ENCODE measurements around the gene HOXD13. TPM values are rescaled to one million over a fixed set of nuclear protein-coding genes. Genes with fewer than 3 reads are reported as not detected.

HOXD13 gene
- total RNA-seq, 2 experiments from 2014 or later, result not detected

DNA sequence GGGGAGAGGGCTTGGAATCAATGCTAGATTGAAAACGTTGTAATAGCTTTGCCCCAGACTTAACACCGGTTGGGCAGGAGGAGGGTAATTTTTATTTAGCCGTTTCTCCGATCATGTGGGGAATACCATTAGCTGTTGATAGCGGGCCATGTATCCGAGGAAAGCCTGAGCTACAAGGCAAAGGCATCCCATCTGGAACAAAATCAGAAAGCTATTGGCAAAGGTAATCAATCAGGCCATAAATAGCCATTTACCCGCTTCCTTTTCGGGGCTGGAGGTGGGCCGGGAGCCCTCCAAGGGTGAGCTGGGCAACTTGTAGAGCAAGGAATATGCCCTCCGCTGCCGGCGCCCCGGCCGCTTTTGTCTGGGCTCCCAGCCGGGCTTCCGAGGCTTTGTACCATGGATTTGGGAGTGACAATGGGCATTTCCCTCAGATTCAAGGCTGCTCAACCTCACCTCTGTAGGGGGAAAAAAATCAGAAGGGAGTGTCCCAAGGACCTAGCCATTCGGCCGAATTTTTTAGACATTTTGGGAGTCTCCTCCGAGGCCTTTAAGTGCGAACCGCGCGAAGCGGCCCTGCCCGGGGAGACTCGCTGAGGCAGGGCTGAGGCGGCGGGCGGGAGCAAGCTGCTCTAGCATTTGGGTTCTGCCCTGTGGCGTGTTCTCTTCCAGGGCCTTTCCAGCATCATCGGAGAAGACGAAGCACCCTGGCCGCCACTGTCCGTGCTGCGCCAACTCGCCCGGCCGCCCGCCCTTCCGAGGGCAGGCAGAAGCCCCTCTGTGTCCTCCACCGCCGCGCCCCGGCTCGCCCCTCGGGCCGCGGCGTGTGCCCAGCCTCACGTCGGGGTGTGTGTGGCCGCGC, 28.9 kb downstream of the HOXD13 start:
- no peak overlapping the region for H3K4me3 Mint-ChIP-seq
- CTCF ChIA-PET, result interaction anchor here (0.6 to 1.4 kb wide), 5 partner anchors 27 to 433 kb away, joined by 3 to 4 read pairs (median 4); no protein-coding TSS in a partner anchor

DNA sequence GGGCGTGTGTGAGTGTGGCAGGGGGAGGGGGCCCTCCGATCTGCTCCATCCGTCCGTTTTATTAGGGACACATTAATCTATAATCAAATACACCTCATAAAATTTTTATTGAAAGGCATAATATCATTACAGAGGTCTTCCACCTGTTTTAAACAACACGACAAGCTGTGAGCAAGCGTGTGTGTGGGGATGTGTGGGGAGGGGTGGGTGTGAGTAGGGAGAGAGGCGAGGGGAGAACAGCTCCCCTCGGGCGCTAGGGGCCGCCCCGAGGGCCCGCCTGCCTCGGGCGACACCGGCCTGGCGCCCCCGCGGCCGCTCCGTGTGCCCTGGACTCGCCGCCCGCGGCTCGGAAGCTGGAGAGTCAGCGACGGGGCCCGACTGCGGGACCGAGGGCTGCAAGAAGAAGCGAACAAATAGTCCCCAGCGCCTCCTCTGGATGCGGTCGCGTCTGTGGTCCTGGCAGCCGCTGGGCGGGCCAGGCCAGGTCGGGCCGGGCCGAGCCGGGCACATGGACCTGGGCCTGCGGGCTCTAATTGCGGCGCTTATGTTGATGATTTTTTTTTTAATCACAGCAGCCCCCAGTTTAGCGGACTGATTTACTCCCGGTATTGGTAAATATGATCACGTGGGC, 29.6 kb downstream of the HOXD13 start:
- peak overlapping the region; percentile 53 for H3K4me3 Mint-ChIP-seq
- no peak for DNase-seq
- intact Hi-C loops (cut with micrococcal nuclease), result loop anchor here (5.0 kb wide), 2 partner anchors 35 to 40 kb away; no protein-coding TSS in a partner anchor

More for the DNA sequence above, 28.9 kb downstream of the HOXD13 start:
- peaks cover 13% of the 10 kb centered on the region for H3K4me1 Mint-ChIP-seq (ENCODE audit: low read depth)
- intact Hi-C loops (cut with micrococcal nuclease), result loop anchor here (2.0 to 5.0 kb wide), 3 partner anchors 15 to 41 kb away; partner anchors contain the start of gene HOXD11
- DNase-seq, result no peak
- H3K27ac Mint-ChIP-seq, result no peak overlapping the region
- peaks cover 2% of the 10 kb centered on the region for H3K36me3 Mint-ChIP-seq (ENCODE audit: low read depth)
- H3K27me3 Mint-ChIP-seq (ENCODE audit: low read depth), result peaks cover 79% of the 10 kb centered on the region
- H3K9me3 Mint-ChIP-seq, result peaks cover 3% of the 10 kb centered on the region

DNA sequence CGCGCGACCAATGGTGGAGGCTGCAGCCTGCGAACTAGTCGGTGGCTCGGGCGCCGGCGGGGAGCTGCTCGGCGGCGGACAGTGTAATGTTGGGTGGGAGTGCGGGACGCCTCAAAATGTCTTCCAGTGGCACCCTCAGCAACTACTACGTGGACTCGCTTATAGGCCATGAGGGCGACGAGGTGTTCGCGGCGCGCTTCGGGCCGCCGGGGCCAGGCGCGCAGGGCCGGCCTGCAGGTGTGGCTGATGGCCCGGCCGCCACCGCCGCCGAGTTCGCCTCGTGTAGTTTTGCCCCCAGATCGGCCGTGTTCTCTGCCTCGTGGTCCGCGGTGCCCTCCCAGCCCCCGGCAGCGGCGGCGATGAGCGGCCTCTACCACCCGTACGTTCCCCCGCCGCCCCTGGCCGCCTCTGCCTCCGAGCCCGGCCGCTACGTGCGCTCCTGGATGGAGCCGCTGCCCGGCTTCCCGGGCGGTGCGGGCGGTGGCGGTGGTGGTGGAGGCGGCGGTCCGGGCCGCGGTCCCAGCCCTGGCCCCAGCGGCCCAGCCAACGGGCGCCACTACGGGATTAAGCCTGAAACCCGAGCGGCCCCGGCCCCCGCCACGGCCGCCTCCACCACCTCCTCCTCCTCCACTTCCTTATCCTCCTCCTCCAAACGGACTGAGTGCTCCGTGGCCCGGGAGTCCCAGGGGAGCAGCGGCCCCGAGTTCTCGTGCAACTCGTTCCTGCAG, 30.3 kb downstream of the HOXD13 start, which contains the start of gene HOXD9:
Gene HOXD9, plus strand, starts transcription at position 37 of the 728 bp plus-strand sequence. Its CDS starts 50 bp downstream, at position 87.
- peaks cover 1% of the 10 kb centered on the region for H3K9me3 Mint-ChIP-seq
- intact Hi-C loops (cut with micrococcal nuclease), result loop anchor here (5.0 kb wide), 2 partner anchors 36 to 39 kb away; no protein-coding TSS in a partner anchor
- CTCF ChIA-PET, result no interaction called here
- peak within 1 kb of the TSS; percentile 53 for H3K4me3 Mint-ChIP-seq
- H3K27ac Mint-ChIP-seq, result no peak within 1 kb of the TSS
- peak; percentile 42 for DNase-seq
- H3K4me1 Mint-ChIP-seq (ENCODE audit: low read depth), result peaks cover 13% of the 10 kb centered on the region
- H3K36me3 Mint-ChIP-seq (ENCODE audit: low read depth), result peaks cover 2% of the 10 kb centered on the region
- H3K27me3 Mint-ChIP-seq (ENCODE audit: low read depth), result peaks cover 75% of the 10 kb centered on the region

More for the DNA sequence above, 29.6 kb downstream of the HOXD13 start:
- Mint-ChIP-seq H3K36me3 (ENCODE audit: low read depth) (peaks cover 2% of the 10 kb centered on the region), H3K27ac (no peak overlapping the region), H3K27me3 (ENCODE audit: low read depth) (peaks cover 78% of the 10 kb centered on the region), H3K4me1 (ENCODE audit: low read depth) (peaks cover 13% of the 10 kb centered on the region), H3K9me3 (peaks cover 1% of the 10 kb centered on the region)
- CTCF ChIA-PET, result interaction anchor here (0.6 kb wide), 1 partner anchor 59 kb away, joined by 3 read pairs; no protein-coding TSS in a partner anchor

DNA sequence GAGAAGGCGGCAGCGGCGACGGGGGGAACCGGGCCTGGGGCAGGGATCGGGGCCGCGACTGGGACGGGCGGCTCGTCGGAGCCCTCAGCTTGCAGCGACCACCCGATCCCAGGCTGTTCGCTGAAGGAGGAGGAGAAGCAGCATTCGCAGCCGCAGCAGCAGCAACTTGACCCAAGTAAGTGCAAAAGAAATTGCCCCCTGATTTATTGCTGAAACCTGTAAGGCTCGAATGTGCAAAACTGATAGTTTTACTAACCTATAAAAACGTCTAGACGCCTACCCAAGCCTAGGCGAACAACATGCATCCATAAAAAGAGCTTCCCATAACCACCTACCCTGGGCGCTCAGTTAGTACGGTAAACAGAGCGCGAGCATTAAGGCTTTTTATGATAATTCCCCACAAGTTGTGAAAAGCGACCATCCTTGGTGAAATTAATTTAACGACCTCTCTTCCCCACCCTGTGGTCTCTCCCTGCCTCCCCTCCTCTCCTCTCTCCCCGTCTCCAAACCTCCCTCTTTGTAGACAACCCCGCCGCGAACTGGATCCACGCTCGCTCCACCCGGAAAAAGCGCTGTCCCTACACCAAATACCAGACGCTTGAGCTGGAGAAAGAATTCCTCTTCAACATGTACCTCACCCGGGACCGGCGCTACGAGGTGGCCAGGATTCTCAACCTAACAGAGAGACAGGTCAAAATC, 31.0 kb downstream of the HOXD13 start:
- Mint-ChIP-seq H3K9me3 (peaks cover 1% of the 10 kb centered on the region), H3K4me3 (peak overlapping the region; percentile 21), H3K27ac (no peak overlapping the region), H3K27me3 (ENCODE audit: low read depth) (peaks cover 75% of the 10 kb centered on the region), H3K36me3 (ENCODE audit: low read depth) (no peaks in the 10 kb centered on the region), H3K4me1 (ENCODE audit: low read depth) (peaks cover 19% of the 10 kb centered on the region)
- DNase-seq, result no peak
- CTCF ChIA-PET, result interaction anchor here (0.8 kb wide), 1 partner anchor 27 kb away, joined by 3 read pairs; no protein-coding TSS in a partner anchor
- intact Hi-C loops (cut with micrococcal nuclease), result loop anchor here (5.0 kb wide), 2 partner anchors 36 to 39 kb away; no protein-coding TSS in a partner anchor

DNA sequence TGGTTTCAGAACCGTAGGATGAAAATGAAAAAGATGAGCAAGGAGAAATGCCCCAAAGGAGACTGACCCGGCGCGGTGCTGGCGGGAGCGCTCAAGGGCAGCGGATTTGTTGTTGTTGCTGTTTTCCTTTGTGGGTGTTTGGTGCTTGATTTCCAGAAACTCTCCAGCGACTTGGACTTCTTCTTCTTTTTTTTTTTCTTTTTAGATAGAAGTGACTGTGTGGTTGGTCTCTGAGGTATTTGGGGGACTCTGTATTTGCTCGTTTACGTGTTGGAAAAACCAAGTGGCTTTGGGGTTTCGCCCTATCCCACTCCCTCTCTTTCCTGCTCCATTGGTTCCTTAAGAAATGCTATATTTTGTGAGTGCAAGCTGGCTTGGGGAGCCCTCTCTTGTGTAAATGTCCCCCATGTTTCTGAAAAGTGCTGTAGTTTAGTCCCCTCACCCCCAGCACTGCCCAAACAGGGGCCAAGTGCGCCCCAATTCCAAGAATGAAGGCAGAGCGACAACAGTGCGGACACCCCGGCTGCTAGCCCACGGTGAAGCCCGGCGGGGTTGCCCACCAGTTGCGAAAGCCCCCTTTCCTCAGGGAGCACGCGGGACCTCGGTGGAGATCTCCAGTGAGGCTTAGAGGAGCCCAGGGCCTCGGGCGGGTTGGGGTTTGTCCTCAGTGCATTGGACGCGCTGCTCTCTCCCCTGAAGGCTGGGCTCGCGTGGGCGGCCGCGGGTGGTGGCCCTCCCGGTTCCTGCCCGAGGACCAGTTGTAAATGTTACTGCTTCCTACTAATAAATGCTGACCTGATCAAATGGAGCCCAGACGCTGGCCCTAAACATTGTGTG, 31.8 kb downstream of the HOXD13 start:
- no peaks in the 10 kb centered on the region for H3K36me3 Mint-ChIP-seq (ENCODE audit: low read depth)
- no peak overlapping the region for H3K27ac Mint-ChIP-seq
- intact Hi-C loops (cut with micrococcal nuclease), result loop anchor here (5.0 kb wide), 2 partner anchors 37 to 38 kb away; no protein-coding TSS in a partner anchor
- CTCF ChIA-PET, result interaction anchor here (0.8 kb wide), 1 partner anchor 28 kb away, joined by 3 read pairs; no protein-coding TSS in a partner anchor
- no peaks in the 10 kb centered on the region for H3K9me3 Mint-ChIP-seq
- H3K4me1 Mint-ChIP-seq (ENCODE audit: low read depth), result peaks cover 21% of the 10 kb centered on the region
- no peak overlapping the region for H3K4me3 Mint-ChIP-seq
- H3K27me3 Mint-ChIP-seq (ENCODE audit: low read depth), result peaks cover 75% of the 10 kb centered on the region
- no peak for DNase-seq

DNA sequence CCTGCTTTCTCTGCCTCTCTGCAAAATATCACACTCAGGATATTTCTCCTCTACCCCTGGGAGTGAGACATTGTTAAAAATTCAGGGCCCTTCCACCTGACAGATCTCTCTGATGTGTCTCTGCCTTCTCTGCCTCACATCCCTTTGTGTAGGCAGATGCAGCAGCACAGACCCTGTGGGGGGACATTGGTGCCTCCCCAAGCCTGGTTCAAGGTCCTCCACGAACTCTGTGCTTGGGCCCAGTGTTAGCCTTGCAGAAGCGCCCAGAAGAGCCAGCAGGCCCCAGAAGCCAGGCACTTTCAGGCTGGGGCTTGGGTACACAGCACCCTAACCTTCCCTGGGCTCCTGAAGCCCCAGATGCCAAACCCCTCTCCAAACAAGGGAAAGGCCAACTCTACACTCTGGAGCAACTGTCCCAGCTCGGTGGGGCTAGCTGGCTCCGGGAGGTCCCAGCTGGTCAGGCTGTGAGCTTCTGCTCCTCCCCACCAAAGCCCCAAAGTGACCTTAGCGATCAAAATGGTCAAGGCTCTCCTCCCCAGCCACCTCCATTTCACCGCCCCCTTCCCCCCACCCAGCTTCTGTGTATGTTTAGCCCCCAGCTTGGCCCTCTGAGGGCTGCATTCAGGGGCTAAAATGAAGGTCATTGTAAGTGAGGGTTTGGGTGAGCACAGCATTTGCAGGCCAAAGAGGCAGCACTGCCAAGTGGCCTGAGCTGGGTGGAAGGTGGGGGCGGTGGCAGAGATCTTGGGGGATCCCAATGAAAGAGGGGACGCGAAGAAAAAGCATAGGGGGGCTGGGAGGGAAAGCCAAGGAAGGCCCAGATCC, 32.6 kb downstream of the HOXD13 start:
- Mint-ChIP-seq H3K4me1 (ENCODE audit: low read depth) (peaks cover 21% of the 10 kb centered on the region), H3K36me3 (ENCODE audit: low read depth) (no peaks in the 10 kb centered on the region), H3K27ac (no peak overlapping the region), H3K27me3 (ENCODE audit: low read depth) (peaks cover 67% of the 10 kb centered on the region), H3K9me3 (no peaks in the 10 kb centered on the region), H3K4me3 (no peak overlapping the region)
- intact Hi-C loops (cut with micrococcal nuclease), result loop anchor here (5.0 kb wide), 2 partner anchors 37 to 38 kb away; no protein-coding TSS in a partner anchor
- no peak for DNase-seq
- CTCF ChIA-PET, result interaction anchor here (1.4 to 4.4 kb wide), 6 partner anchors 16 to 1023 kb away, joined by 3 to 54 read pairs (median 15); no protein-coding TSS in a partner anchor

DNA sequence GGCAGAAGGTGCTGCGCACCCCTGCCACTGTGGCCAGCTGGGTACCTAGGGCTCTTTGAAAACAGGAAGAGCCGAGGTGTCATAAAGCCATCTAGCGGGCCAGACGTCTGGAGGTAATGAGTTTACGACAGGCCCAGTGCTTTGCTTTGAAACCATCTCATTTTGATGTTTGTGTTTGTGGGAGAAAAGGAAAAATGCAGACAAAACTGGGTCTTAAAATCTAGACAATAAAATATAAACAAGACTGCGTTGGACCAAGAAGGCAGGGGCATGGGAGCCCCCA, 33.2 kb downstream of the HOXD13 start:
- DNase-seq, result no peak
- peaks cover 21% of the 10 kb centered on the region for H3K4me1 Mint-ChIP-seq (ENCODE audit: low read depth)
- H3K9me3 Mint-ChIP-seq, result no peaks in the 10 kb centered on the region
- H3K4me3 Mint-ChIP-seq, result no peak overlapping the region
- H3K36me3 Mint-ChIP-seq (ENCODE audit: low read depth), result no peaks in the 10 kb centered on the region
- intact Hi-C loops (cut with micrococcal nuclease), result no loop called here
- H3K27me3 Mint-ChIP-seq (ENCODE audit: low read depth), result peaks cover 63% of the 10 kb centered on the region
- CTCF ChIA-PET, result interaction anchor here (1.4 to 4.4 kb wide), 8 partner anchors 15 to 1023 kb away, joined by 3 to 54 read pairs (median 12); no protein-coding TSS in a partner anchor
- H3K27ac Mint-ChIP-seq, result no peak overlapping the region

DNA sequence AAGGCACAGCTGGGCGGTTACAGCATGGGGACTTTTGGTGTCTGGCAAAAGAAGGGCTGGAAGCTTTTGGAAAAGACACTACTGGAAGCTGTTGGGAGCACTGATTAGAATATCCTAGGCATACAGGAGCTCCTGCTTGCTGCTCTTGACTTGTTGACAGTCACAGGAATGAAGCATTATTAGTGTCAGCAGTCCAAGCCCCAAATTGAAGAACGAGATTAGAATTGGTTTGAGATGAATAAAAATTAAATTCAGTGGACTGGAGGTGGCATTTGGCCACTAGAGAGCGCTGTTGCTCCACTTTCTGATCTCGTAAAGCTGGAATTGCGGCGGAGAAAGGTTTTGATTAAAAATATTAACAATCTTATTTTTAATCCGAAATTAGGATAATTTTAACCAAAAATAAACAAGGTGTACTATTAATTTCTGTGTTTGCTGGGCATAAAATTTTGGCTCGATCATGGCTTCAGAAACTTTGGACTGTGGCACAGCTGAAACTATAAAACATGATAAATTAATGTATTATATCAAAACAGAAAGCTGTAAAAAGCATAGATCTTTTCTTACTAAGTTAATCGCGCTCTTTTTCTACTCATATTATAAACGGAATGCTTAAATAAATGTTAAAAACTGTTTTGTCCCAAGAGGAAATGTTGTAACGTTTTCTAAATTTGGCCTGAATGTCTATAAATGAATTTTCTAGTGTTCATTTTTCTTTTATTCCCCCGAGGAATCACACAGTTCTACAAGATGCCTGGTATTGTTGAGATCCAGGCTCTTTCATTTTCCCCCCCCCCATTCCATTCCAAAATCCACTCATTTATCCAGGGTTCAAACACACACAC, 34.6 kb downstream of the HOXD13 start:
- DNase-seq, result peak; percentile 81
- no peak overlapping the region for H3K27ac Mint-ChIP-seq
- CTCF ChIA-PET, result interaction anchor here (0.5 to 4.4 kb wide), 41 partner anchors 9 to 1030 kb away, joined by 3 to 54 read pairs (median 4); partner anchors contain the start of gene HOXD4

DNA sequence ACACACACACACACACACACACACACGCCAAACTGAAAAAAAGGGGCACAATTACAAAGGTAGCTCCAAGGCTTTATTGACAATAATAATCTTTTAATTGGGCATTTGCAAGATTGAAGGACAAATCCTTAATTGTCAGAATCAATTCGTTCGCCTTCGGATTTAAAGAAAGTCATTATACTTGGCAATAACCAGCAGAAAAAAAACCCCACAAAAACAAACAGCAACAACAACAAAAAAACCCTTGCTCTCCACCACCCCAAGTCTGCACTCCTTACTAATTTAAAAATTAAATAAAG, 35.2 kb downstream of the HOXD13 start:
- Mint-ChIP-seq H3K27ac (no peak overlapping the region), H3K4me1 (ENCODE audit: low read depth) (peaks cover 27% of the 10 kb centered on the region)

More for the DNA sequence above, 34.6 kb downstream of the HOXD13 start:
- Mint-ChIP-seq H3K27me3 (ENCODE audit: low read depth) (peaks cover 68% of the 10 kb centered on the region), H3K4me1 (ENCODE audit: low read depth) (peaks cover 25% of the 10 kb centered on the region), H3K9me3 (no peaks in the 10 kb centered on the region), H3K4me3 (no peak overlapping the region), H3K36me3 (ENCODE audit: low read depth) (no peaks in the 10 kb centered on the region)
- intact Hi-C loops (cut with micrococcal nuclease), result loop anchor here (1.0 kb wide), 5 partner anchors 328 to 1022 kb away; no protein-coding TSS in a partner anchor

More for the DNA sequence above, 35.2 kb downstream of the HOXD13 start:
- no peak for DNase-seq
- CTCF ChIA-PET, result interaction anchor here (0.6 to 4.4 kb wide), 22 partner anchors 11 to 1021 kb away, joined by 3 to 54 read pairs (median 4); partner anchors contain the start of gene HOXD4
- no peaks in the 10 kb centered on the region for H3K9me3 Mint-ChIP-seq
- H3K27me3 Mint-ChIP-seq (ENCODE audit: low read depth), result peaks cover 70% of the 10 kb centered on the region
- intact Hi-C loops (cut with micrococcal nuclease), result loop anchor here (1.0 to 2.0 kb wide), 6 partner anchors 17 to 1022 kb away; no protein-coding TSS in a partner anchor
- no peaks in the 10 kb centered on the region for H3K36me3 Mint-ChIP-seq (ENCODE audit: low read depth)
- H3K4me3 Mint-ChIP-seq, result no peak overlapping the region
